Mesendoderm (in vitro differentiated cells): Measurements from ENCODE around the gene SCAI.

Source experiments
- DNase-seq: peaks from one replicate; pipeline ENCODE4 v3.0.0; 2013
- H2AK5ac ChIP-seq: 2 replicates; pipeline ENCODE4 v1.6.1; 2013; ENCODE audit warnings: low read length, inconsistent platforms
- H2BK120ac ChIP-seq: 2 replicates; pipeline ENCODE4 v1.6.1; 2013; ENCODE audit warnings: low read depth, mild to moderate bottlenecking, low read length, moderate library complexity, mixed read lengths
- H2BK15ac ChIP-seq: replicated peaks from 2 replicates; pipeline ENCODE4 v1.6.1; 2013; ENCODE audit warnings: low read depth, mild to moderate bottlenecking, moderate library complexity
- H2BK5ac ChIP-seq: 2 replicates; pipeline ENCODE4 v1.6.1; 2013; ENCODE audit warnings: low read length, inconsistent platforms
- H3K18ac ChIP-seq: 2 replicates; pipeline ENCODE4 v1.6.1; 2013; ENCODE audit warnings: mild to moderate bottlenecking, low read length, mixed read lengths
- H3K23ac ChIP-seq: one replicate; pipeline ENCODE4 v1.6.1; 2013; ENCODE audit warnings: low read length
- H3K27ac ChIP-seq: 2 replicates; pipeline ENCODE4 v1.5.1; 2013; ENCODE audit warnings: low read depth, mild to moderate bottlenecking, inconsistent platforms, low read length, moderate library complexity
- H3K27me3 ChIP-seq: 2 replicates; pipeline ENCODE4 v1.6.1; 2013; ENCODE audit warnings: low read length, control low read depth, mild to moderate bottlenecking, inconsistent platforms; ENCODE audit not compliant: insufficient read depth, poor library complexity
- H3K36me3 ChIP-seq: 2 replicates; pipeline ENCODE4 v1.6.1; 2013; ENCODE audit warnings: low read length, inconsistent platforms; ENCODE audit not compliant: control insufficient read depth, insufficient read depth
- H3K4ac ChIP-seq: one replicate; pipeline ENCODE4 v1.6.1; 2013; ENCODE audit warnings: low read depth, mild to moderate bottlenecking, low read length, moderate library complexity
- H3K4me1 ChIP-seq: 2 replicates; pipeline ENCODE4 v1.6.1; 2013; ENCODE audit warnings: low read depth, low read length, inconsistent platforms; ENCODE audit not compliant: control insufficient read depth
- H3K4me2 ChIP-seq: 2 replicates; pipeline ENCODE4 v1.6.1; 2013; ENCODE audit warnings: low read length
- H3K4me3 ChIP-seq: 2 replicates; pipeline ENCODE4 v1.5.1; 2013; ENCODE audit warnings: mild to moderate bottlenecking, low read length
- H3K56ac ChIP-seq: one replicate; pipeline ENCODE4 v1.6.1; 2013; ENCODE audit warnings: low read length
- H3K79me1 ChIP-seq: 2 replicates; pipeline ENCODE4 v1.6.1; 2013; ENCODE audit warnings: low read length, inconsistent platforms
- H3K79me2 ChIP-seq: 2 replicates; pipeline ENCODE4 v1.6.1; 2013; ENCODE audit warnings: mild to moderate bottlenecking, low read length; ENCODE audit not compliant: control insufficient read depth, insufficient read depth
- H3K9ac ChIP-seq: 2 replicates; pipeline ENCODE4 v1.6.1; 2013; ENCODE audit warnings: low read length, inconsistent platforms
- H4K5ac ChIP-seq: one replicate; pipeline ENCODE4 v1.6.1; 2013; ENCODE audit warnings: low read length
- H4K8ac ChIP-seq: one replicate; pipeline ENCODE4 v1.6.1; 2013; ENCODE audit warnings: low read depth, mild to moderate bottlenecking, control low read depth, low read length, moderate library complexity
- WGBS: extraction: QIAGEN DNeasy Blood & Tissue Kit; methylation state at CpG from one replicate; pipeline ENCODE4 v1.1.7; 2013; ENCODE audit warnings: low lambda C conversion rate, missing lambda C conversion rate; ENCODE audit not compliant: insufficient coverage; ENCODE audit errors: extremely low coverage; 5-methylcytosine and 5-hydroxymethylcytosine counted together

Gene SCAI

DNA sequence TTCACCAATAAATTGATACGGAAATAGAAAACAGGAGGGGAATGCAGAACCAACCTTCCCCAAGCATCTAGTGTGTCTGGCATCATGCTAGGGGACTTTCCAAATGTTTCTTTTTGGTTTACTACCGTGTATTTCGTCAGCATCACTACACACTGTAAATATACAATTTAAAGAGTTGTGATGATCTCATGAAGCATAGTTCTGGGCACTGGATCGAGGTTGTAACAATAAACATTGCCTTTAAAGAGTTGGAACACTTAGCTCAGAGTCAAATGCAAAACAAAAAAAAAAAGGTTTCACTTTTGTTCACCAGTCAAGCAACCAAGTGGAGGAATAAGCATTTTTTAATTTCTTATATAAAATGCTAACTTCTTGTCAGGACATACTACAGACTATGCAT, 2.9 kb upstream of the SCAI start:
- Histone ChIP-seq H3K79me1 (no peaks in the 10 kb centered on the region), H4K8ac (no peak overlapping the region), H2AK5ac (no peak overlapping the region), H3K79me2 (peaks cover 2% of the 10 kb centered on the region), H3K56ac (no peak overlapping the region), H3K4me2 (no peak overlapping the region), H3K4me3 (no peak overlapping the region), H3K23ac (no peak overlapping the region), H4K5ac (no peak overlapping the region), H3K4ac (no peak overlapping the region), H2BK120ac (no peak overlapping the region), H3K4me1 (peaks cover 2% of the 10 kb centered on the region), H3K18ac (no peak overlapping the region), H3K27me3 (no peaks in the 10 kb centered on the region), H3K9ac (no peak overlapping the region), H2BK15ac (no peak overlapping the region), H3K36me3 (peaks cover 10% of the 10 kb centered on the region), H2BK5ac (no peak overlapping the region), H3K27ac (no peak overlapping the region)
- no CpG with 5 or more reads among the region's 4 CpGs for WGBS
- no peak for DNase-seq

DNA sequence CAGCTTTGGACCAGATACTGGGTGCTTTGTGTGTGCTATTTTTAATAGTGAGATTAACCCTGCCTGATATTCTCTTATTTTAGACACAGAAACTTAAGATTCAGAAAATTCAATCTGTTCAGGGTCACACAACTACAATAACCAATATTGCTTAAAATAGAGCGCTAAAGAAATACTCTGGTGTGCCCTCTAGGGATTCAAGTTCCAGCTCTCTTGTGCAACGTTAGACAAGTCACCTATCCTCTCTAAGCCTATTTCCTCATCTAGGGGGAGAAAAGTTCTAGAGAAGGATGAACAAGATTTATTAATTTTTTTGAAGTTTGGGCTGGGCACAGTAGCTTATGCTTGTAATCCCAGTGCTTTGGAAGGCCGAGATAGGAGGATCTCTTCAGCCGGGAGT, 2.1 kb upstream of the SCAI start:
- Histone ChIP-seq H3K79me1 (no peaks in the 10 kb centered on the region), H3K36me3 (peaks cover 1% of the 10 kb centered on the region), H3K27me3 (no peaks in the 10 kb centered on the region), H3K27ac (no peak overlapping the region), H3K4me2 (no peak overlapping the region), H2AK5ac (no peak overlapping the region), H2BK5ac (no peak overlapping the region), H3K23ac (no peak overlapping the region), H3K9ac (no peak overlapping the region), H3K79me2 (peaks cover 2% of the 10 kb centered on the region), H3K4ac (no peak overlapping the region), H3K4me3 (no peak overlapping the region), H3K18ac (no peak overlapping the region), H2BK120ac (no peak overlapping the region), H4K5ac (no peak overlapping the region), H3K56ac (no peak overlapping the region), H4K8ac (no peak overlapping the region), H3K4me1 (peaks cover 2% of the 10 kb centered on the region), H2BK15ac (no peak overlapping the region)
- DNase-seq = no peak
- WGBS = no CpG with 5 or more reads among the region's 4 CpGs

DNA sequence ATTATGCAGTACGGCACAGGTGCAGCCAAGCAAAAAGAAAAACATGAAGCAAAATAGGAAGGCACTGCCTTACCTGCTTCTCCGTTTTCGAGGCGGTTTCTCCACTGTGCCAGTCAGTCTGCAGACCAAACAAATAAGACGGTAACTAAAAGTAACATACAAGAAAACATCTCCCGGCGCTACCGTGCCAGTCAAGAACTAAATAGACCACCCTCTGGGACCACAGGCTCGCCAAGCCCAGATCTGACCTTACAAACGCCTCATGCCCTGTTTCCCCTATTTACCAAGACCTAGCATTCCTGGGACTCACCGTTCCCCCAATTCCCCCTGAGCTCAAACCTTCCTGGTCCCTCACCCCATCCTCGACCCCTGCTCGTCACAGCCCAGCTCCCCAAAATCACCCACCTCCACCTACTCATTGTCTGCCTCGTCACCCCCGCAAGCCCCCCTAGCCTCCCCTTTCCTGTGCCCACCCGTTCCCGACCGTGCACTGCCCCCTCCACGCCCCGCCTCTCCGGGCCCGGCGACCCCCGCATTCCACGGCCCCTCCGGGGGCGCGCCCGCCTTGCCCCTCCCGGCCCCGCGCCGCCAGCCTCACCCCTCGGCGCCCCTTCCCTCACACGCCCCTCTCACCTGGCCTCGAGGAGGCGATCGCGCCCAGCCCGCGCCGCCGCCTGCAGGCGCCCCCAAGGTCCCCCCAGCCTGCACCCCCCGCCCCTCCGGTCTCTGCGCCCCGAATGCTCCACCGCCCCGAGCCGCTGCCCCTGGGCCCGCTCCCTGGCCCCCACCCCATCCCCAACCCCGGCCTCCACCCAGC, 560 bp downstream of the SCAI start:
- no peak overlapping the region for H3K23ac ChIP-seq
- no peaks in the 10 kb centered on the region for H3K79me1 ChIP-seq
- H3K18ac ChIP-seq = peak overlapping the region; percentile 89
- peaks cover 2% of the 10 kb centered on the region for H3K4me1 ChIP-seq
- H2BK5ac ChIP-seq = no peak overlapping the region
- no peak overlapping the region for H3K27ac ChIP-seq
- peak overlapping the region; percentile 89 for H3K56ac ChIP-seq
- H2AK5ac ChIP-seq = no peak overlapping the region
- H3K4me2 ChIP-seq = peak overlapping the region; percentile 98
- H4K5ac ChIP-seq = no peak overlapping the region
- no peak overlapping the region for H2BK15ac ChIP-seq
- H3K9ac ChIP-seq = peak overlapping the region; percentile 83
- no peak overlapping the region for H4K8ac ChIP-seq
- H3K4me3 ChIP-seq = peak overlapping the region; percentile 77
- H2BK120ac ChIP-seq = no peak overlapping the region
- peak overlapping the region; percentile 83 for H3K4ac ChIP-seq
- DNase-seq = peak; percentile 20
- no peaks in the 10 kb centered on the region for H3K27me3 ChIP-seq
- WGBS = no CpG with 5 or more reads among the region's 54 CpGs
- no peaks in the 10 kb centered on the region for H3K36me3 ChIP-seq
- H3K79me2 ChIP-seq = peaks cover 2% of the 10 kb centered on the region

DNA sequence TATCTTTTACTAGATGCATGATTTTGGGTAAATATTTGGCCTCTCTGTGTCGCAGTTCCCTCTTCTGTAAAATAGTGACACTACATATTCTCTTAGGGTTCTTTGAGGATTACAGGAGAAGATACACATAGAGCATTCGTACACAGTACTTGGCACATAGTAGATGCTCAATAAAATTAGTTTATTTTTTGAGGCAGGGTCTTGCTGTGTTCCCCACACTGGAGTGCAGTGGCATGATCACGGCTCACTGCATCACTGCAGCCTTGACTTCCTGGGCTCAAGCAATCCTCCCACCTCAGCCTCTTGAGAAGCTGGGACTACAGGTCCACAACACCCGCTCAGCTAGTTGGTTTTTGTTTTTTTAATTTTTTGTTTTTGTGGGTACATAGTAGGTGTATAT, 1.6 kb downstream of the SCAI start:
- Histone ChIP-seq H3K4me3 (no peak overlapping the region), H2AK5ac (no peak overlapping the region), H2BK15ac (no peak overlapping the region), H3K36me3 (no peaks in the 10 kb centered on the region), H3K56ac (no peak overlapping the region), H4K8ac (no peak overlapping the region), H3K27me3 (no peaks in the 10 kb centered on the region), H3K79me1 (no peaks in the 10 kb centered on the region), H4K5ac (no peak overlapping the region), H2BK120ac (no peak overlapping the region), H2BK5ac (no peak overlapping the region), H3K18ac (no peak overlapping the region), H3K4ac (no peak overlapping the region), H3K79me2 (peaks cover 4% of the 10 kb centered on the region), H3K23ac (no peak overlapping the region), H3K4me1 (peaks cover 2% of the 10 kb centered on the region), H3K9ac (no peak overlapping the region), H3K4me2 (no peak overlapping the region), H3K27ac (no peak overlapping the region)
- no CpG with 5 or more reads among the region's 4 CpGs for WGBS
- no peak for DNase-seq

DNA sequence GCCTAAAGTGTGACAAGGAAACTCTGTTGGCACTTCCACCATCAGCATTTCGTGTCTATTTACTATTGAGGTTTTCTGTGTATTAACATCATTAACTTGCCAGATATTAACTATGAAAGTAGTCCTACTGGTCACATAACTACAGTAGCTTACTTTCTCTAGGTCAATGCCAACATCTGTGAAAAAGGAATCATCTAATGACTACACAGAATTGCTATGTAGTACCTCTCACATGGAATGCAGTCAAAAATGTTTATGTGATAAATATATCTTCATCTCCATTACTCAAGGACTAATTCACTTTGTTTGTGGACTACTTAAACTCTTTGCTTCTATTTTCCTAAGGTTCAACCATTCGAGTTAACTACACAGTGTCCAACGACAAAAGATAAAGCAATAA, 2.1 kb downstream of the SCAI start:
- Histone ChIP-seq H4K8ac (no peak overlapping the region), H3K79me1 (no peaks in the 10 kb centered on the region), H3K79me2 (peaks cover 4% of the 10 kb centered on the region), H3K36me3 (no peaks in the 10 kb centered on the region), H3K4ac (no peak overlapping the region), H3K18ac (no peak overlapping the region), H4K5ac (no peak overlapping the region), H2AK5ac (no peak overlapping the region), H3K27ac (no peak overlapping the region), H3K27me3 (no peaks in the 10 kb centered on the region), H3K56ac (no peak overlapping the region), H3K4me3 (no peak overlapping the region), H2BK15ac (no peak overlapping the region), H3K9ac (no peak overlapping the region), H2BK5ac (no peak overlapping the region), H2BK120ac (no peak overlapping the region), H3K4me2 (no peak overlapping the region), H3K4me1 (peaks cover 2% of the 10 kb centered on the region), H3K23ac (no peak overlapping the region)
- no peak for DNase-seq
- WGBS = no CpG with 5 or more reads among the region's 3 CpGs

DNA sequence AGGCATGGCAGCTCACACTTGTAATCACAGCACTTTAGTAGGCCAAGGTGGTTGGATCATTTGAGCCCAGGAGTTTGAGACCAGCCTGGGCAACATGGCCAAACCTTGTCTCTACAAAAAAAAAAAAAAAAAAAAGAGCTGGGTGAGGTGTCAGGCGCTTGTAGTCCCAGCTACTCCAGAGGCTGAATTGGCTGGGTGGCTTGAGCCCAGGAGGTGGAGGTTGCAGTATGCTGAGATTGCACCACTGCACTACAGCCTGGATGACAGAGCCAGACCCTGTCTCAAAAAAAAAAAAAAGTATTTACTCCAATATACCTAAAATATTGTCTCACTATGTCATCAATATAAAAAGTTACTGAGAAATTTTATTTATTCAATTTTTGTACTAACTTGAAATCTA, 2.8 kb downstream of the SCAI start:
- no peak overlapping the region for H3K4me3 ChIP-seq
- H3K79me1 ChIP-seq = no peaks in the 10 kb centered on the region
- no peak overlapping the region for H3K23ac ChIP-seq
- H3K4me1 ChIP-seq = peaks cover 2% of the 10 kb centered on the region
- no peak overlapping the region for H3K4me2 ChIP-seq
- no peak overlapping the region for H2BK15ac ChIP-seq
- no peak for DNase-seq
- no peak overlapping the region for H2BK120ac ChIP-seq
- H2AK5ac ChIP-seq = no peak overlapping the region
- H3K4ac ChIP-seq = no peak overlapping the region
- H3K27me3 ChIP-seq = no peaks in the 10 kb centered on the region
- no peak overlapping the region for H3K27ac ChIP-seq
- no peak overlapping the region for H4K5ac ChIP-seq
- no peak overlapping the region for H4K8ac ChIP-seq
- H3K36me3 ChIP-seq = no peaks in the 10 kb centered on the region
- H3K56ac ChIP-seq = no peak overlapping the region
- no peak overlapping the region for H3K9ac ChIP-seq
- H2BK5ac ChIP-seq = no peak overlapping the region
- WGBS = no CpG with 5 or more reads among the region's 1 CpG
- H3K79me2 ChIP-seq = peaks cover 4% of the 10 kb centered on the region
- H3K18ac ChIP-seq = no peak overlapping the region
